Progenitor cell of endocrine pancreas (in vitro differentiated cells): ENCODE measurements around the gene BPIFB1. TPM values are rescaled to one million over a fixed set of nuclear protein-coding genes. Genes with fewer than 3 reads are reported as not detected.

Experiments
- DNase-seq: peaks from one replicate; pipeline ENCODE4 v3.0.0; 2021; ENCODE audit warnings: low spot score; ENCODE audit not compliant: unreplicated experiment
- H3K27ac Mint-ChIP-seq: 2 replicates; pipeline ENCODE4 v1.8.0; 2021; ENCODE audit warnings: mild to moderate bottlenecking, moderate library complexity, mixed read lengths
- H3K27me3 Mint-ChIP-seq: 2 replicates; pipeline ENCODE4 v1.8.0; 2021; ENCODE audit warnings: mixed read lengths
- H3K36me3 Mint-ChIP-seq: 2 replicates; pipeline ENCODE4 v1.8.0; 2022; ENCODE audit warnings: mixed read lengths; ENCODE audit not compliant: insufficient read depth
- H3K4me1 Mint-ChIP-seq: 2 replicates; pipeline ENCODE4 v1.8.0; 2021; ENCODE audit warnings: low read depth, mixed read lengths
- H3K4me3 Mint-ChIP-seq: 2 replicates; pipeline ENCODE4 v1.8.0; 2021; ENCODE audit warnings: low read depth, mild to moderate bottlenecking, moderate library complexity, mixed read lengths
- H3K9me3 Mint-ChIP-seq: 2 replicates; pipeline ENCODE4 v1.8.0; 2021; ENCODE audit warnings: low read depth, mixed read lengths
- CTCF ChIP-seq: fragments of 200-600 bp; sonication (generic); IDR thresholded peaks from one replicate; pipeline ENCODE4 v1.5.0; 2021; ENCODE audit warnings: antibody characterized with exemption, mild to moderate bottlenecking; ENCODE audit not compliant: unreplicated experiment
- total RNA-seq: library from RNA; stranded (reverse); gene quantifications from 2 replicates; pipeline ENCODE4 v1.2.1, GENCODE V29; 2021

The BPIFB1 gene
- total RNA-seq, 1 donor from 2014 or later, result not detected

GRCh38 chr20:33352258-33353012, 69.4 kb downstream of the BPIFB1 start:
- Mint-ChIP-seq H3K4me3 (no peak overlapping the region), H3K36me3 (peaks cover 17% of the 10 kb centered on the region), H3K4me1 (no peaks in the 10 kb centered on the region), H3K27ac (no peak overlapping the region), H3K27me3 (no peaks in the 10 kb centered on the region), H3K9me3 (no peaks in the 10 kb centered on the region)
- no peak for TF ChIP-seq CTCF
- DNase-seq, result no peak

GRCh38 chr20:33353013-33353402, 70.0 kb downstream of the BPIFB1 start:
- Mint-ChIP-seq H3K9me3 (no peaks in the 10 kb centered on the region), H3K4me3 (no peak overlapping the region)

More at GRCh38 chr20:33353013-33353402, 70.0 kb downstream of the BPIFB1 start:
- Mint-ChIP-seq H3K27me3 (no peaks in the 10 kb centered on the region), H3K36me3 (peaks cover 17% of the 10 kb centered on the region), H3K27ac (no peak overlapping the region), H3K4me1 (no peaks in the 10 kb centered on the region)
- no peak for TF ChIP-seq CTCF
- DNase-seq, result no peak

Other genes starting within 250 kb of the BPIFB1 start
- not detected in 2 replicates for gene BPIFB3, start 229.3 kb upstream of the BPIFB1 start, total RNA-seq
- gene BPIFB4, start 203.6 kb upstream of the BPIFB1 start, total RNA-seq, result not detected in 2 replicates
- not detected in 2 replicates for gene BPIFA2, start 115.1 kb upstream of the BPIFB1 start, total RNA-seq
- not detected in 2 replicates for gene BPIFA3, start 65.9 kb upstream of the BPIFB1 start, total RNA-seq
- gene BPIFA1, start 47.2 kb upstream of the BPIFB1 start, total RNA-seq, result not detected in 2 replicates
- 59.6 and 63.7 TPM in 2 replicates for gene CDK5RAP1, start 118.3 kb downstream of the BPIFB1 start, total RNA-seq
- 5.8 and 6.7 TPM in 2 replicates for gene SNTA1, start 160.5 kb downstream of the BPIFB1 start, total RNA-seq
- 51.3 and 58.1 TPM in 2 replicates for gene CBFA2T2, start 206.9 kb downstream of the BPIFB1 start, total RNA-seq